Vagina (tissue), 2 donors: Measurements from ENCODE around the gene MYOZ3.

Source experiments
- POLR2A ChIP-seq, 2 donors: fragments of 450-650 bp; IDR thresholded peaks; one replicate each; pipeline ENCODE4 v1.6.1; 2017; ENCODE audit warnings: antibody characterized with exemption in 2 of 2, mild to moderate bottlenecking in 2 of 2, moderate library complexity in 2 of 2
- POLR2AphosphoS5 ChIP-seq, 2 donors: sonication (generic); formaldehyde crosslinking; IDR thresholded peaks; one replicate each; pipeline ENCODE4 v1.9.0; 2017; ENCODE audit warnings: antibody characterized with exemption in 2 of 2, mild to moderate bottlenecking in 2 of 2, low read depth in 1 of 2; ENCODE audit not compliant: insufficient read depth in 1 of 2

GRCh38 chr5:150642567-150642927 lies 18.5 kb upstream of the MYOZ3 start:
- TF ChIP-seq POLR2AphosphoS5 (IDR thresholded peaks at IDR 0.05; ENCODE audit: insufficient read depth in 1 of 2, low read depth in 1 of 2), result peak; percentile 28 to 49
- no peak for TF ChIP-seq POLR2A (IDR thresholded peaks at IDR 0.05)
